Stimulated activated CD8-positive, alpha-beta memory T cell treated with anti-CD3 and anti-CD28 coated beads, Interleukin-7, amount 100 ng/mL, for 1 hour (primary cell): ENCODE results near the gene GLRA2.
"Not testable (repeated sequence)": the region's sequence is repeated elsewhere in the genome, so short reads cannot be mapped to it uniquely, and the experiment has no call there.

ENCODE experiments used
- DNase-seq, 2 donors: peaks; one replicate each; pipeline ENCODE4 v3.0.0-alpha.2; 2020; ENCODE audit warnings: low read depth in 2 of 2

GLRA2 gene

DNA sequence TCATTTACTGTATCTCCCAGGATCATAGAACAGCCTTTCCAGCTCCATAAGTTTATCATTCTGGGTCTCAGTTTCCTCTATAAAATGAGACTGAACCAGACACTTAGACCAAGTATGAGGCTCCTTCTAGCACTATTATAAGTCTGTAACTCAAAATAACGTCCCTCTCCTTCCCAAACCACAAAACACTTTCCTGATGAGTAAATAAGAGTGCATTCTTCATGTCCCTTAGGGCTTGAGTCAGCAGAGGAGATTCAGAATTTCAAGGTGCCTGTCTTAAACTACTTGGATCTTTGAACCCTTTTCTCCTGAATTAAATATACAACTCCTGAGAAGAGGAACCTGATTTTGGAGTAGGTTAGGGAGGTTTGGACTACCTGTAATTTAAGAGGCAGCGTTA lies 62.6 kb downstream of the GLRA2 start:
- no peak for DNase-seq

DNA sequence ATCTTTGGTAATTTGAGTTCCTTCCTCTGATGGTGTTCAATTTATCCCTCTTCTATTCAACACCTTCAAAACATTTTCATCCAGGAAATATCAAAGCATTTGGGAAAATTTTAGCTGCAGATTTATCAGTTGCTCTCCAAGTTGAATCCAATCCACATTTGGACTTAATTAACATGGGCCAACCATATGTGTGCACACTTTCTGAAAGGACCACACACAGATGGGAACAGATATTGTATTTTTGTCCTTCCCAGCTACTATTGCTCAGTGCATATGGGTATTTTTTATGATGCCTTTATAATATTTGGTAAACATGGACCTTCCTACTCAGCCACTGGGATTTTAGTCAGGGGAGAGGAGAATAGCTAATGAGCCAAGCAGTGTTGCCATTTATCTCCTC lies 65.2 kb downstream of the GLRA2 start:
- no peak for DNase-seq

GRCh38 chrX:14598330-14598729 lies 69.0 kb downstream of the GLRA2 start:
- no peak for DNase-seq

DNA sequence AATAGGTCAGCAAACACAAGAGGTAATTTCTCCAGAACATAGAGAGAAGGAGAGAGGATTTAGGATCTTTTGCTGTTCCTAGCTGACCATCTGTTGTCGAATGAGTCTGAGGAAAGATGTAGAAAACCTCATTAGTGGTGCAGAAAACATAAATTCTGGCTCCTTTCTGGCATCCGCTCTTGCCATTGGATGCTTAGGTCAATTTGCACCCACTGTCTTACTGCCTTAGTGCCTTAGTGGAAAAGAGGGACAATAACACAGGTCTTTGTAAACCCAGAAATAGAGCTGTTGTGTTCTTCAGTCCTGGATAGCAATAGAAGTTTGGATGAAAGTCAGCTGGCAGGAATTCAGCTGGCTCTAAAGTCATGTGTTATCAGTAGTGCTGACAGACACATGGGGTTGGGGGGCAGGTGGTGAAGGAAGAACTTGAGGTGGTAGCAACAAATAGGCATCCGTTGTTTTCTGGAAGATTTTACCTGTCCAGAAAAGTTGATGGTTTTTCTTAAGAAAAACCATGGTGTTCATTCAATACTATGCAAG lies 78.2 kb downstream of the GLRA2 start:
- DNase-seq = no peak

GRCh38 chrX:14612450-14612849 lies 83.1 kb downstream of the GLRA2 start:
- DNase-seq = not testable (repeated sequence)

DNA sequence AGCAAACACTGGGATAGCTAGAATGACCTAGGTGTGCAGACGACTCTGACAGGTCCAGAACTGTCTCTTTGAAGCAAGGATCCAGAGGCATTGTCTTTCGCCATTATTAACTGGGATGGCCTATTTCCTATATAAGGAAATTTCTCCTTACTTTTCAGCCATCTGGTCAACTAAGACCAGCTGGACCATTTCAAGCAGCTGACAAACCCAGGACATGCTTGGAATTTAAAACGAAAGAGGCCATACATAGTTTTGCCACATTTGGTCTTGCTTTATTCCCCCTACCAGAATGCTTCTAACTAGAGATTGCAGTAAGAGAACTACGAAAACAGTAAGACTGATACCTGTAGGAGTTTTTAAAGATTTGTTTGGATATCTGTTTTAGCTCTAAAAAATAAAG lies 87.0 kb downstream of the GLRA2 start:
- no peak for DNase-seq

GRCh38 chrX:14616836-14617235 lies 87.5 kb downstream of the GLRA2 start:
- DNase-seq = no peak

DNA sequence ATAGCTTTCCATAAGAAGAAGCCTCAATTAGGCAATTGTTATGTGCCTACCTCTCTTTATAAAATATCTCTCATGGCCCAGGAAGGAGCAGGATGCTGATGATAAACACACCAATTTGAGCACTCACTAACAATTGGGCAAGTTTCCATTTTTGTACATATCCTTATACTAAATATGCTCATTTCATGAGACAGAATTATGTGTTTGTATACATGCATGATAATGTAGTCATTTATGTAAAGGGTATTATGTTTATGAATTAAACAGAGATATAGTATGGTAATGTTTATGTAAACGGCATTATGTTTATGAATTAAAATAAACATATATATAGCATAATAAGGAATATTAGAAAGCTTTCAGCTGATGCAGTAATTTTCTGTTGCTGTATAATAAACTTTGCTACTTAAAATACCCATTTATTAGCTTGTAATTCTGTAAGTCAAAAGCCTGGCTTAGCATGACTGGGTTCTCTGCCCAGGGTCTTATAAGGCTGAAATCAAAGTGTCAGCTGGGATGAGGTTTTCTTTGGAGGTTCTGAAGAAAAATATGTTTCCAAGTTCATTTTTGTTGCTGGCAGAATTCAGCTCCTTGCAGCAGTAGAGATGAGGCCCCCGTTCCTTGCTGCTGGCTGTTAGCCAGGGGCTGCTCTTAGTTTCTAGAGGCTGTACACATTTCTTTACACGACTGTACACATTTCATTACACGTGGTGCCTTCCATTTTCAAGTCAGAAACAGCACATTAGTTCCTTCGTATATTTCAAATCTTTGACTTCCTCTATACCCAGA lies 89.0 kb downstream of the GLRA2 start:
- DNase-seq = no peak

GRCh38 chrX:14630733-14631132 lies 101.4 kb downstream of the GLRA2 start:
- no peak for DNase-seq

DNA sequence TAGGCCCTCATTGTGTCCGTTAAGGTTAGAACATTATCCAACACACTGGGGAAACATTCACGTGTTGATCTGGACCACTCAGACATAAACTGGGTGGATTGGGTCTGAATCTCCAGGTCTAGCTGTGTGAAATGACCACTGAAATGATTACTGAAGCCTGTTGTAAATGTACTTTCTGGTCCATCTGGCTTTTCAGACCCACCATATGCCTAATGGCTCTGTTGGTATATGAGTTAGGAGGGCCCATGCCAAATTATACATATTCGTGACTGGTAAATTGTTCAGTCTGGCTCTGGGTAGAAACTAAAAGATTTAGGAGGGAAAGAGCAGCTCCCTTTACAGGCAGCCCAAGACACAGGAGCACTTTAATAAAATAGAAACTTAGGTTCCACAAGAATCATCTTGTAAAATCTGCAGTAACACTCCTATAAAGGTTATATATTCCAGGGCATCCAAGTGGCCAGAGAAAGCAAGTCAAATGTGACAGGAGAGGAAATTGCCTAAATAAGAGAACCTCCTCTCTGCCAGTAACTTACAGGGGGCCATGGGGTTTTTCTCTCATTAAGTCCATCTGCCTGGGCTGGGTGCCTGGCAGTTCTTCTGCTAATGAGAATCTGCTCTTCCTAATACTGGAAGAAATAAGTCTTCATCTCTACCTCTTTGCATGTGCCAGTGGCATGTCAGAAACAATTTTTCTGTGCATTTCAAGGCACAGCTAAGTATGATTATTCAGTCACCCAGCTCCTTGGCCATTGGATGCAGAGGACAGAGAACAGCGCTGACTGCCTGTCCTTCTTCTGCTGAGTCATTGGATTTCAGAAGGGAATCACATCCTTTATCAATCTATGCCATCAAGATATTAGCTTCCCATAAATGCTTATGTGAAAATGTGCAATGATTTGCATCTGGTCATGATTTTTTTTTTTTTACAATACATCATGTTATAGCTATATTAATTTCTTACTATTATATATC lies 112.6 kb downstream of the GLRA2 start:
- no peak for DNase-seq

GRCh38 chrX:14660970-14661369 lies 131.6 kb downstream of the GLRA2 start:
- no peak for DNase-seq

DNA sequence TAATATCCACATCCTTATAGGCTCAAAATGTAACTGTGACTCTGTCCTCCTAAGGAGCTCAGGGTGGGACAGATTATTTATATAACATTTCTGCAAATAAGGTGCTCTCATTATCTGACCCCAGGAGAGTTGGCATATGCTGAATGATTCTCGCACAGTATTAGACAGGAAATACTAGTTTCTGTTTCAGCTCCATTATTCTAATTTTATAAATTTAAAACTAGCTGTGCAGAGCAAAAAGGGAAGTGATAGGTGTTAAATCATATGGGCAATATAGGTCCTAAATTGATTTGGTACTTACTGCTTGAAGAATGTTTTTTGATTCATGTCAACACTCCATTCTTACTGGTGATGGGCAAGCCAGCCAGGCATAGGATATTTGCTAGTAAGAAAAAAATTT lies 141.5 kb downstream of the GLRA2 start:
- no peak for DNase-seq

DNA sequence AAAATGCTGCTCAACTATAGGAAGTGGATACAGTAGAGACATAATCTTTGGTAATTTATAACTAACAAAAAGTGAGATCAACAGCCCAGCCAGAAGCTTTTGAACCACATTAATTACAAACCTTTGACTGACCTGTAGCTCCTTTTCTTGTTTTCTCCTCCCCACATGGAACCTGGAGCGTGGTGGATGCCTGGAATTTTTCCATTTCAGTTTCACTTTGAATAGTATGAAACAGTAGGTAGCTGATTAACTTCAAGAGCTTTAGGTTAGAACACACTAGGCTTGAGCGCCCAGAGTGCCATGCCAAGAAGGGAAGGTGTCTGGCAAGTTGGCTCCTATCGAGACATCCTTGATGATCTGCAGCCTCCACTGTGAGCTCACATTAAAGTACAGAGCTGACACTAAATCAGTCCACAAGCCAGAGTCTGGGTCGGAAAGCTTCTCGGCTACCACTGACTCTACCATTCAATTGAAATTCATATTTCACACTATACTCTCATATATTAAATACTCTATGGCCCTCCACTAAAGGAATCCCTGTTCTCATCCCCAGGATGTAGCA lies 143.4 kb downstream of the GLRA2 start:
- DNase-seq = no peak

GRCh38 chrX:14673236-14673635 lies 143.9 kb downstream of the GLRA2 start:
- DNase-seq = no peak

DNA sequence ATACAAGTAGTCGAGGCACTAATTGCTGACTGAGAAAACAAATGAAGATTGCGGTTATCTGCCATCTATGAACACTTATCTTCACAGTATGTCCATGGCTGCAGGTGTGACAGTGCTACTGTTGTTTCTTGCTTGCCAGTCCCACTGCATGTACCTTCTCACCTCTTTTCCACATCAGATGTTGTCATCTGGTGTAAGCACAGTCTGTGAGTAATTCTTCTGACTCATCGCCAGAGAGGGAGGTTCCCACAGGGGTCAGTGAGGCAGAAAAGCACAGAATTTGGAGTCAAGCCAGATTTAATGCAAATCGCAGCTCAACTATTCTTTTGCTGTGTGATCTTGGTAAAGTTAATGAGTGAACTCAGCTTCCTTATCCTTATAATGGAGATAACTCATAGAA lies 144.4 kb downstream of the GLRA2 start:
- DNase-seq = no peak

- no peak for DNase-seq
Observed at GRCh38 chrX:14675500-14675899, 146.2 kb downstream of the GLRA2 start.

DNA sequence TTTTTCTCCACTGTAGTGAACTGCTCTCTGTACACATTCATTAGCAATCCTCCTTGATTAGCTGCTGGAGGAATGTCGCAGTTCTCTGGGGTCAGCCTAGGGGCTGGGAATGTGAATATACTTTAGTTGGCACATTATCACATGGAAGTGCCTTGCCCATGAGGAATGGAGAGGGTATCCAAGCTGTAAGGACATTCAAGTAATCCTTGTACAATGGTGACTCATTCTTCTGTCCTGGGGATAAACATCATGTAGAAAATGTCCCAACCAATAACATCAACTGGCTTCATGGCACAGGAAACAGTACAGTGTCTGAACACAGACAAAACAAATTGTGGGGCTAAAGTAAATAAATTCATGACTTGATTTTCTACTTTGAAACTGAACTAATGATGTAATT lies 147.1 kb downstream of the GLRA2 start:
- DNase-seq = no peak

DNA sequence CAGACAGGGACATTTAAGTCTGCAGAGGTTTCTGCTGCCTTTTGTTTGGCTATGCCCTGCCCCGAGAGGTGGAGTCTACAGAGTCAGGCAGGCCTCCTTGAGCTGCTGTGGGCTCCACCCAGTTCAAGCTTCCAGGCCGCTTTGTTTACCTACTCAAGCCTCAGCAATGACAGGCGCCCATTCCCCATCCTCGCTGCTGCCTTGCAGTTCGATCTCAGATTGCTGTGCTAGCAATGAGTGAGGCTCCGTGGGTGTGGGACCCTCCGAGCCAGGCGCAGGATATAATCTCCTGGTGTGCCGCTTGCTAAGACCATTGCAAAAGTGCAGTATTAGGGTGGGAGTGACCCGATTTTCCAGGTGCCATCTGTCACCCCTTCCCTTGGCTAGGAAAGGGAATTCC lies 159.0 kb downstream of the GLRA2 start:
- not testable (repeated sequence) for DNase-seq

GRCh38 chrX:14690553-14690952 lies 161.2 kb downstream of the GLRA2 start:
- DNase-seq = no peak

GRCh38 chrX:14694611-14695010 lies 165.3 kb downstream of the GLRA2 start:
- DNase-seq = no peak

- DNase-seq = no peak
Observed at GRCh38 chrX:14697451-14697850, 168.1 kb downstream of the GLRA2 start.

DNA sequence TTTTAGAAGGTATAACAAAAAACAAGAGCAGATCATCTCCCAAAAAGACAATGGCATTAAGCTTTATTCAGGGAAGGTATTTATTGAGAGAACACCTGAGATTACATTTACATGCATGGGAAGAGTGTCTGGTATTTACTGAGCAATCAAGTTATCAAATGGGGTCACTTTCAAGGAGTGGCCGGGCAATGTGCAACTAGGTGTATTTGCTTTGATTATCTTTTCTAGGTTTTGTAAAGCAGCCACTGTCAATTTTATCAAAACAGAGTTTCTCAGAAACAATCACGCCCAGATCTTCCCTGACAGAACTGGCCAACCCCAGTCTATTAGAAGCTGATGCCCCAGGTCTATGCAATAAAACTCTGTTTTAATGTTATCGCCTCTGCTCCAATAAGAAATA lies 169.5 kb downstream of the GLRA2 start:
- DNase-seq = no peak
